PC-3 (cell line): ENCODE data around the gene IL17RC. TPM values are rescaled to one million over a fixed set of nuclear protein-coding genes. Genes with fewer than 3 reads are reported as not detected.
"Not testable (repeated sequence)": the region's sequence is repeated elsewhere in the genome, so short reads cannot be mapped to it uniquely, and the experiment has no call there.

Experiments used
- ATAC-seq: fragments of 200-7000 bp; cut with Tn5 transposase; 2 replicates; pipeline ENCODE4 v1.9.1; 2020; ENCODE audit warnings: mild to moderate bottlenecking, moderate library complexity
- BruUV-seq: library from RNA; stranded (reverse); fragments of 400-500 nt; replicated peaks from 2 replicates; lab custom pipeline; 2021; lab: Mats Ljungman, UMichigan
- CTCF ChIA-PET: fragments of 300-600 bp; sonication (Branson Sonifier 250); formaldehyde crosslinking; loops from one replicate; lab custom pipeline; 2022; ENCODE audit warnings: antibody characterized with exemption; lab: Charles Lee
- POLR2A ChIA-PET: fragments of 300-600 bp; sonication (Branson Sonifier 250); formaldehyde crosslinking; loops from one replicate; lab custom pipeline; 2022; ENCODE audit warnings: antibody characterized with exemption; ENCODE audit not compliant: unreplicated experiment; lab: Charles Lee
- DNase-seq: peaks from one replicate; pipeline ENCODE4 v3.0.0-alpha.2; 2015
- H2AFZ ChIP-seq: fragments of 300-600 bp; sonication (generic); 2 replicates; pipeline ENCODE4 v1.6.0; 2016; ENCODE audit warnings: antibody characterized with exemption, low read length
- H3F3A ChIP-seq: fragments of 300-600 bp; sonication (generic); one replicate; pipeline ENCODE4 v1.6.0; 2017; ENCODE audit warnings: antibody characterized with exemption, low read length, control low read depth, mild to moderate bottlenecking; ENCODE audit not compliant: unreplicated experiment
- H3K27ac ChIP-seq: fragments of 300-600 bp; sonication (generic); 2 replicates; pipeline ENCODE4 v1.5.1; 2016; ENCODE audit warnings: mild to moderate bottlenecking, low read length
- H3K27me3 ChIP-seq: fragments of 300-600 bp; sonication (generic); 2 replicates; pipeline ENCODE4 v1.6.1; 2016; ENCODE audit warnings: low read length, mixed read lengths
- H3K36me3 ChIP-seq: fragments of 300-600 bp; sonication (generic); 2 replicates; pipeline ENCODE4 v1.6.1; 2016; ENCODE audit warnings: low read depth, mixed run types, low read length, mixed read lengths
- H3K4me1 ChIP-seq: fragments of 300-600 bp; sonication (generic); 2 replicates; pipeline ENCODE4 v1.5.1; 2016; ENCODE audit warnings: low read length; ENCODE audit not compliant: insufficient read depth
- H3K4me2 ChIP-seq: fragments of 300-600 bp; sonication (generic); 2 replicates; pipeline ENCODE4 v1.6.0; 2016; ENCODE audit warnings: low read length
- H3K4me3 ChIP-seq: fragments of 300-600 bp; sonication (generic); 2 replicates; pipeline ENCODE4 v1.5.1; 2016; ENCODE audit warnings: mild to moderate bottlenecking, low read length, mixed read lengths
- H3K79me2 ChIP-seq: fragments of 300-600 bp; sonication (generic); 2 replicates; pipeline ENCODE4 v1.6.1; 2017; ENCODE audit warnings: low read length, mixed read lengths
- H3K9ac ChIP-seq: fragments of 300-600 bp; sonication (generic); 2 replicates; pipeline ENCODE4 v1.6.0; 2016; ENCODE audit warnings: mild to moderate bottlenecking, low read length
- H3K9me2 ChIP-seq: fragments of 300-600 bp; sonication (generic); replicated peaks from 2 replicates; pipeline ENCODE4 v1.6.1; 2016; ENCODE audit warnings: mixed run types, low read length, mixed read lengths
- H3K9me3 ChIP-seq: fragments of 300-600 bp; sonication (generic); 2 replicates; pipeline ENCODE4 v1.6.1; 2016; ENCODE audit warnings: low read length, mixed read lengths
- H4K20me1 ChIP-seq: fragments of 300-600 bp; sonication (generic); 2 replicates; pipeline ENCODE4 v1.6.1; 2016; ENCODE audit warnings: low read length, mixed read lengths
- EZH2 ChIP-seq: fragments of 300-600 bp; sonication (generic); IDR thresholded peaks from one replicate; pipeline ENCODE4 v1.6.1; 2017; ENCODE audit warnings: antibody characterized with exemption, mild to moderate bottlenecking, low read length; ENCODE audit not compliant: unreplicated experiment
- EZH2phosphoT487 ChIP-seq: fragments of 300-600 bp; sonication (generic); IDR thresholded peaks from 2 replicates; pipeline ENCODE4 v1.6.1; 2018; ENCODE audit warnings: mild to moderate bottlenecking, antibody characterized with exemption, low read length, borderline replicate concordance
- intact Hi-C: fragments of 100-400 bp; cut with micrococcal nuclease; formaldehyde crosslinking; loops from 2 replicates; pipeline ENCODE4 v1.9.0; 2023
- total RNA-seq: library from RNA; depleted of rRNA; stranded (reverse); fragments of >200 nt; gene quantifications from 2 replicates; pipeline ENCODE4 v1.2.3, GENCODE V29; 2014
- TF ChIP-seq, protein P1 (sequence below): fragments of 300-600 bp; sonication (generic); conservative IDR thresholded peaks from 2 replicates; pipeline ENCODE4 v1.5.1; 2017; ENCODE audit warnings: antibody characterized with exemption, low read depth, mild to moderate bottlenecking, low read length

The IL17RC gene
- total RNA-seq, 1 experiment from 2014 or later: 116 TPM

DNA sequence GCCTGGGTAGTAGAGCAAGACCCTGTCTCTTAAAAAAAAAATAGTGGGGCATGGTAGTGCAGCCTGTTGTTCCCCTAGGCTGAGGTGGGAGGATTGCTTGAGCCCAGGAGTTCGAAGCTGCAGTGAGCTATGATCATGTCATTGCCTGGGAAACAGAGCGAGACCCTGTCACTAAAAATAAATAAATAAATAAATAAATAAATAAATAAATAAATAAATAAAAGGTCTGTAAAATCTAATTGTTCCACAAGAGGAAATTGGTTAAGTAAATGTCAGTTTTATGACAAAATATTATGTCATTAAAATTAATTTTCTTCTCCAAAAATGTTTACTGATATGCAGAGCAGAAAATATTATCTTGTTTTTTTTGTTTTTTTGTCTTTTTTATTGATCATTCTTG is 22.1 kb downstream of the IL17RC start:
- ATAC-seq: no peak
- Histone ChIP-seq H3K27me3 (no peaks in the 10 kb centered on the region), H3K9me3 (no peaks in the 10 kb centered on the region), H2AFZ (no peak overlapping the region), H3K9me2 (no peaks in the 10 kb centered on the region), H3K4me1 (peaks cover 22% of the 10 kb centered on the region), H3K4me2 (no peak overlapping the region), H3K79me2 (peaks cover 19% of the 10 kb centered on the region), H3K36me3 (no peaks in the 10 kb centered on the region), H3K27ac (no peak overlapping the region), H3F3A (no peaks in the 10 kb centered on the region), H4K20me1 (no peaks in the 10 kb centered on the region), H3K9ac (no peak overlapping the region), H3K4me3 (no peak overlapping the region)
- ChIA-PET POLR2A (no interaction called here), CTCF (no interaction called here)
- TF ChIP-seq EZH2phosphoT487 (no peak), EZH2 (no peak)
- TF ChIP-seq, protein P1, sequence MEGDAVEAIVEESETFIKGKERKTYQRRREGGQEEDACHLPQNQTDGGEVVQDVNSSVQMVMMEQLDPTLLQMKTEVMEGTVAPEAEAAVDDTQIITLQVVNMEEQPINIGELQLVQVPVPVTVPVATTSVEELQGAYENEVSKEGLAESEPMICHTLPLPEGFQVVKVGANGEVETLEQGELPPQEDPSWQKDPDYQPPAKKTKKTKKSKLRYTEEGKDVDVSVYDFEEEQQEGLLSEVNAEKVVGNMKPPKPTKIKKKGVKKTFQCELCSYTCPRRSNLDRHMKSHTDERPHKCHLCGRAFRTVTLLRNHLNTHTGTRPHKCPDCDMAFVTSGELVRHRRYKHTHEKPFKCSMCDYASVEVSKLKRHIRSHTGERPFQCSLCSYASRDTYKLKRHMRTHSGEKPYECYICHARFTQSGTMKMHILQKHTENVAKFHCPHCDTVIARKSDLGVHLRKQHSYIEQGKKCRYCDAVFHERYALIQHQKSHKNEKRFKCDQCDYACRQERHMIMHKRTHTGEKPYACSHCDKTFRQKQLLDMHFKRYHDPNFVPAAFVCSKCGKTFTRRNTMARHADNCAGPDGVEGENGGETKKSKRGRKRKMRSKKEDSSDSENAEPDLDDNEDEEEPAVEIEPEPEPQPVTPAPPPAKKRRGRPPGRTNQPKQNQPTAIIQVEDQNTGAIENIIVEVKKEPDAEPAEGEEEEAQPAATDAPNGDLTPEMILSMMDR: no peak
- intact Hi-C loops: no loop called here
- DNase-seq: no peak
- BruUV-seq: no TSS peak

DNA sequence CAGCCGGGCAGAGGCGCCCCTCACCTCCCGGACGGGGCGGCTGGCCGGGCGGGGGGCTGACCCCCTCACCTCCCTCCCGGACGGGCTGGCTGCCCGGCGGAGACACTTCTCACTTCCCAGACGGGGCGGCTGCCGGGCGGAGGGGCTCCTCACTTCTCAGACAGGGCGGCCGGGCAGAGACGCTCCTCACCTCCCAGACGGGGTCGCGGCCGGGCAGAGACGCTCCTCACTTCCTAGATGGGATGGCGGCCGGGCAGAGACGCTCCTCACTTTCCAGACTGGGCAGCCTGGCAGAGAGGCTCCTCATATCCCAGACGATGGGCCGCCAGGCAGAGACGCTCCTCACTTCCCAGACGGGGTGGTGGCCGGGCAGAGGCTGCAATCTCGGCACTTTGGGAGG is 23.0 kb downstream of the IL17RC start:
- not testable (repeated sequence) for BruUV-seq

DNA sequence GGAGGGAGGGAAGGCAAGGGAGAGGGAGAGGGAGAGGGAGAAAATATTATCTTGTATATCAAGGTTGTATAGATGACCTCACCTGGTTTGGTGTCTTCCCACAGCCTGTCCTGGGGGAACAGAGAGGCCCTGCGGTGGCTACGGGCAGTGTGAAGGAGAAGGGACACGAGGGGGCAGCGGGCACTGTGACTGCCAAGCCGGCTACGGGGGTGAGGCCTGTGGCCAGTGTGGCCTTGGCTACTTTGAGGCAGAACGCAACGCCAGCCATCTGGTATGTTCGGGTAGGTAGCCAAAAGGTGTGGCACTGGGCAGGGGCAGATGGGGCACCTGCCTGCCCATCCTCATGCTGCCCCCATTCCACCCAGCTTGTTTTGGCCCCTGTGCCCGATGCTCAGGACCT is 23.8 kb downstream of the IL17RC start:
- H3K27me3 ChIP-seq: no peaks in the 10 kb centered on the region
- H2AFZ ChIP-seq: no peak overlapping the region
- intact Hi-C loops: no loop called here
- BruUV-seq: no TSS peak
- H3K4me1 ChIP-seq: peaks cover 11% of the 10 kb centered on the region
- no peak for ATAC-seq
- no peaks in the 10 kb centered on the region for H3K36me3 ChIP-seq
- CTCF ChIA-PET: no interaction called here
- no peak overlapping the region for H3K27ac ChIP-seq
- H3K4me3 ChIP-seq: no peak overlapping the region
- no peak overlapping the region for H3K4me2 ChIP-seq
- no peaks in the 10 kb centered on the region for H4K20me1 ChIP-seq
- TF ChIP-seq EZH2phosphoT487 (no peak), EZH2 (no peak)
- TF ChIP-seq, protein P1: no peak
- no peak for DNase-seq
- POLR2A ChIA-PET: no interaction called here
- peaks cover 4% of the 10 kb centered on the region for H3K79me2 ChIP-seq
- no peaks in the 10 kb centered on the region for H3F3A ChIP-seq
- no peaks in the 10 kb centered on the region for H3K9me3 ChIP-seq
- no peaks in the 10 kb centered on the region for H3K9me2 ChIP-seq
- no peak overlapping the region for H3K9ac ChIP-seq

More for the DNA sequence above, 23.0 kb downstream of the IL17RC start:
- H3F3A ChIP-seq, DNase-seq, H3K4me2 ChIP-seq, H3K9ac ChIP-seq, ATAC-seq, H3K36me3 ChIP-seq, H3K9me3 ChIP-seq, H3K79me2 ChIP-seq, H3K27me3 ChIP-seq, H4K20me1 ChIP-seq, H2AFZ ChIP-seq, H3K27ac ChIP-seq, intact Hi-C loops, H3K9me2 ChIP-seq, POLR2A ChIA-PET, H3K4me3 ChIP-seq, CTCF ChIA-PET: not testable (repeated sequence)
- H3K4me1 ChIP-seq: peaks cover 13% of the 10 kb centered on the region
